T-helper 1 cell treated with Interleukin-12 subunit alpha and Interleukin-12 subunit beta and Interleukin-4 antibody, amounts not matched to agents 30 ng/mL and 1 ng/mL, for 36 hours (primary cell): Measurements from ENCODE around the gene ZSCAN30. TPM values are rescaled to one million over a fixed set of nuclear protein-coding genes. Genes with fewer than 3 reads are reported as not detected.

Experiments used
- intact Hi-C: fragments of 100-400 bp; cut with micrococcal nuclease; formaldehyde crosslinking; loops from one replicate; pipeline ENCODE4 v1.15.1; 2024
- total RNA-seq: library from RNA; stranded (reverse); gene quantifications from 2 replicates; pipeline ENCODE4 v1.2.3, GENCODE V29; 2022

Gene ZSCAN30
- total RNA-seq, 1 donor from 2014 or later = 19.5 TPM

- intact Hi-C loops = no loop called here
Observed at GRCh38 chr18:35283923-35284794, 5.9 kb downstream of the ZSCAN30 start.

GRCh38 chr18:35282353-35282752 is 7.7 kb downstream of the ZSCAN30 start:
- intact Hi-C loops = no loop called here

DNA sequence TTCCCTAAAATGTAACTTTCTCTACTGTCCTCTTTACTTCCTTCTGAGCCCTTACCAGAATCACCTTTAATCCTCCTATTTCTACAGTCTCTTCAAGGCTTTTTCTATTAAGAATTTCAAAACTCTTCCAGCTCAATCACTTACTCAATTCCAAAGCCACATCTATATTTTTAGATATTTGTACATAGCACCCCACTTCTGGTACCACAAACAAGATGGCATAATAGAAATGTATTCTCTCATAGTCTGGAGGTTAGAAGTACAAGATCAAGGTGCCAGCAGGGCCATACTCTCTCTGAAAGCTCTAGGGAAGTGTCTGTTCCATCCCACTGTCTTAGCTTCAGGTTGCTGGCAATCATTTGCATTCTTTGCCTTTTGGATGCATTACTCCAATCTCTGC is 11.1 kb downstream of the ZSCAN30 start:
- intact Hi-C loops = no loop called here

GRCh38 chr18:35278085-35278484 is 11.9 kb downstream of the ZSCAN30 start:
- intact Hi-C loops = no loop called here

DNA sequence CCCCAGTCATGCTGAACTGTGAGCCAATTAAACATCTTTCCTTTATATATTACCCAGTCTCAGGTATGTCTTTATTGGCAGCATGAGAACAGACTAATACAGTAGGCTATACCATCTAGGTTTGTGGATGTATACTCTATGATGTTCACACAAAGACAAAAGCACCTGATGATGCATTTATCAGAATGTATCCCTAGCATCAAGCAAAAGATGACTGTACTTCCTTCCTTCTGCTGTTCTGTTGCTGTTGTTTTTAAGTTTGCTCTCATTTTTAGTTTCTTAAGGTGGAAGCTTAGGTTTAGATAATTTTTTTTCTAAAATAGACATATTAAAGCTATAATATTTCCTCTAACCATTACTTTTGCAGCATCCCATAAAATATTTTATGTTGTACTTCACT is 12.4 kb downstream of the ZSCAN30 start:
- intact Hi-C loops = loop anchor here (1.0 kb wide), 1 partner anchor 24 kb away; no protein-coding TSS in a partner anchor

DNA sequence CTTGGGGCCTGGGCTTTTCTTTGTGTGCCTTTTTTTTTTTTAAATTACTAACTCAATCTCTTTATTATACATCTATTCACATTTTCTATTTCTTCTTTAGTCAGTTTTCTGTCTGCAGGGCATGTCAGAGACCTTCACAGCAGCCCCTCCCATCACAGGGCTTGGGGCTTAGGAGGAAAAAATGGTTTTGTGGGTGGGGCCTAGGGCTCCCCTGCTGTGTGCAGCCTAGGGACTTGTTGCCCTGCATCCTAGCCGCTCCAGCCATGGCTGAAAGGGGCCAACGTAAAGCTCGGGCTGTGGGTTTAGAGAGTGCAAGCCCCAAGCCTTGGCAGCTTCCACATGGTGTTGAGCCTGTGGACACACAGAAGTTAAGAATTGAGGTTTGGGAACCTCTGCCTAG is 13.8 kb downstream of the ZSCAN30 start:
- intact Hi-C loops = no loop called here

GRCh38 chr18:35271656-35272055 is 18.4 kb downstream of the ZSCAN30 start:
- intact Hi-C loops = no loop called here

DNA sequence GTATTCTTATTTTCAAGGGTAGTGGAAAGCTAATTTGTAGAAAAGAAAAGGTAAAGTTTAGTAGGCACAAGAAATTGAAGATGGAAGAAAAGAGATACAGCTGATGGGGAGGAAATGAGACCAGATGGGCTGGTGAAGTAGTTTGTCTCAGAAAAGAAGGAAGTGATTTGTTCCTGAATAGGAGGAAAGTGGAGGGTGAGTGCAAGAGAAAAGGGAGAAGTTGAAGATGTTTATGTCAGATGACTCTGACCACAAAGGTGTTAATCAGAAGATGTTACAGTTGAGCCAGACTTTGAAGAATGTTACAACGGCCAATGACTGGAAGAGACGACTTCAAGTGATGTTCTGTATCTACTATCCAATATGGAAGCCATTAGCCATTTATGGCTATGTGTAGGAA is 21.2 kb downstream of the ZSCAN30 start:
- intact Hi-C loops = no loop called here

DNA sequence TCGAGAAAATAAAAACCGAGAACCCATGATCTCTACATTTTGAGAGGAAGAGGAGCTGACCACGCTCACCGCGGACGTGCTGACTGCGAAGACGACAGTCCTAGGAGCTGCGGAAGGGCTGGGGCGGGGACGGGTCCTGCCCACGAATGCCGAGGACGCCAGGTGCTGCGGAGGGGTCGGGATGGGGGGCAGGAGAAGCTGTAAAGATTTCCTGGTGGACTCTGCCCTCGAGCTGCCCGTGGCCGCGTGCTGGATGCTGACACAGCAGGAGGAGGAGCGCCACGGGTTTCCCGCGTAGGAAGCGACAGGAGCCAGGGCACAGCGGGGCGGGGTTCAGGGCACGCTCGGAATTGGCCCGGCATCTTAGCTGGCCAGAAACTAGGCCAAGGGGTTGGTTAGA is 22.2 kb downstream of the ZSCAN30 start:
- intact Hi-C loops = loop anchor here (1.0 to 2.0 kb wide), 3 partner anchors 22 to 76 kb away; partner anchors contain the start of genes ZNF24, ZNF397 and ZSCAN30

DNA sequence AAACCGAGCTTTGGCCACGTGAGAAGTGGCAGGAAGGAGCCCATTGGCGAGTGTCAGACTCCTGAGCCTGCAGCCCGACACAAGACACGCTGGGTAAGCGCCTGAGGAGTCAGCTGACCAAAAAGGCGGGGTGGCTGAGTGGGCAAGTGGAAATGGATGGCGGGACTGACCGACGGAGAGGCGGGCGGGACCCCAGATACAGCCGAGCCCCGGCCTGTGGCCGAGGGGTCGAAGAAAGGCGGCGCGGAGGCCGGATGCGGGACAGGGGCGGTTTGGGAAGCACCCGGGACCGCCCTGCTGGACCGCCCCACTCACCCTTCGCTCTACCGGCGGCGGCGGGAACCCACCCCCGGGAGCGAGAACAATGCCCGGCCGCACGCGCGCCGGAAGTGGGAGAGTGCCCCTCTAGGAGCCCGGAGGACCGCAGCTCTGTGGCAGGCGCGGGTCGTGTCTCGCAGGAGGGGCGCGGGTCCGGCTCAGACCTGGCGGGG is 22.8 kb downstream of the ZSCAN30 start:
- intact Hi-C loops = loop anchor here (1.0 to 2.0 kb wide), 3 partner anchors 23 to 77 kb away; partner anchors contain the start of genes ZNF24, ZNF397 and ZSCAN30

GRCh38 chr18:35264409-35264808 is 25.6 kb downstream of the ZSCAN30 start:
- intact Hi-C loops = no loop called here

- intact Hi-C loops = no loop called here
Observed at GRCh38 chr18:35256947-35257346, 33.1 kb downstream of the ZSCAN30 start.

DNA sequence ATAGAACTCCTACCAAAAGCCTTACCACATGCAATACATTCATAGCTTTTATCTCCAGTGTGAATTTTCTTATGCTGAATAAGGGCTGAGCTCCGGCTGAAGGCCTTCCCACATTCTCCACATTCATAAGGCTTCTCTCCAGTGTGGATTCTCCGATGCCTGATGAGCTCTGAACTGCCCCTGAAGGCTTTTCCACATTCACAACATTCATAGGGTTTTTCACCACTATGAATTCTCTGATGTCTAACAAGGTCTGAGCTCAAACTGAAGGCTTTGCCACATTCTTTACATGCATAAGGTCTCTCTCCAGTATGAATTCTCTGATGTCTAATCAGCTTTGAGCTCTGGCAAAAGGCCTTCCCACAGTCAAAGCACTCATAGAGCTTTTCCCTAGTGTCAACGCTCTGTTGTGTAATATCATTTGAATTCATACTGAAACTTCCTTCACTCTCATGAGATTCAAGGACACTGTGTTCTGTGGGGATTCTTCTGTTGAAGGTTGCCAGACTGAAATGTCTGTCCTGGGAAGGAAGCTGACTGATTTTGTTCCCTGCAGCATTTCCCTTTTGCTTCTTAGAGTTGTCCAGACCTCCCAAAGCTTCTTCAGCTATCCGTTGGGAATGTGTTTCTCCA is 36.3 kb downstream of the ZSCAN30 start:
- intact Hi-C loops = loop anchor here (1.0 kb wide), 1 partner anchor 24 kb away; no protein-coding TSS in a partner anchor

- intact Hi-C loops = no loop called here
Observed at GRCh38 chr18:35252466-35252865, 37.6 kb downstream of the ZSCAN30 start.

DNA sequence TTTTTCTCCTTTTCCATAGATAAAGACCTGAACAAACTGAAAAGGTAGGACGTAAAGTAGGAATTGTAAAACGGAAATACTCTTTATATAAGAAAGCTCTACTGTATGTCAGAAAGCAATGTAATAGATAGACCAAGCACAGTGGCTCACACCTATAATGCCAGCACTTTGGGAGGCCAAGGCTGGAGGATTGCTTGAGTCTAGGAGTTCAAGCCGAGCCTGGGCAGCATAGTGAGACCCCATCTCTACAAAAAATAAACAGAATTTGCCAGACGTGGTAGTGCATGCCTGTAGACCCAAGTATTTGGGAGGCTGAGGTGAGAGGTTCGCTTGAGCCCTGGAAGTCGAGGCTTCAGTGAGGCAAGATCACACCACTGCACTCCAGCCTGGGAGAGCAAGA is 41.6 kb downstream of the ZSCAN30 start:
- intact Hi-C loops = no loop called here

- intact Hi-C loops = no loop called here
Observed at GRCh38 chr18:35247412-35248249, 42.4 kb downstream of the ZSCAN30 start.

- intact Hi-C loops = no loop called here
Observed at GRCh38 chr18:35246831-35247230, 43.2 kb downstream of the ZSCAN30 start.

- intact Hi-C loops = no loop called here
Observed at GRCh38 chr18:35245719-35246317, 44.2 kb downstream of the ZSCAN30 start.

DNA sequence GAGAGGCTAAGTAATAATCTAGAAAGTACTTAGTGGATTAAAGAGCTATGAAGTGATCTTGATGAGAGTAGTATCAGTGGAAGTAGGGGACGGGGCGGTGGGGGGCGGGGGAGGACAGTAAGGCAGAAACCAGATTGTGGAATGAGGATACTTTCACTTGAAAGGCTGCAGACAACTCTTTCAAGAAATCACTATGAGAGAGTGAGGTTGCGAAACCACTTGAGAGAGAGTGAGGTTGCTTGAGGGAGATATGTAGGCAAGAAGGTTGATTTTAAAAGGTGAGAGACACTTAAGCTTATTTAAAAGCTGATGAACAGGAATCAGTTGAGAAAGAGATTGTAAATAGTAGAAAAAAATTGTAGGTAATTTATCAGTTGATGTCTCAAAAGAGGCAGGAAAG is 45.4 kb downstream of the ZSCAN30 start:
- intact Hi-C loops = loop anchor here (5.0 kb wide), 2 partner anchors 823 to 1583 kb away; partner anchors contain the start of genes KIAA1328, RPRD1A and TPGS2

GRCh38 chr18:35242426-35242825 is 47.6 kb downstream of the ZSCAN30 start:
- intact Hi-C loops = loop anchor here (5.0 kb wide), 2 partner anchors 825 to 1585 kb away; partner anchors contain the start of genes KIAA1328, RPRD1A and TPGS2

DNA sequence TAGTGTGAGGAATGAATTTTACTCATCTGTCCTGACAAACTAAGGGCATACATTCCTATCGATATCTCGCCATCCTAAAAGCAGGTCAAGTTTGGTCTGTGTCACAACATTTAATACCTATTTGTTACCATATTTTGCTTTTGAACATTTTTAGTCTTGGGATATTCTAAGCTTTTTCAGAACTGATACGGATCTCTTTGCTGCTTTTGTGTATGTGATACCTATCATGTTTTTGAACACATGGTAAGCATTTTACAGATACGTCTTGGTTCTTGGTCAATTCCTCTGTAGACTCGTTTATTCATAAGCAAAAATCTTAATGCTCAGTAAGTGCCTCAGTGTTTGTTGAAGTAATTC is 48.6 kb downstream of the ZSCAN30 start:
- intact Hi-C loops = loop anchor here (1.0 to 5.0 kb wide), 7 partner anchors 25 to 1586 kb away; partner anchors contain the start of genes GALNT1, INO80C, KIAA1328 and RPRD1A
